Nephron progenitor cell (in vitro differentiated cells): ENCODE measurements around the gene SLC44A1.

Experiments used
- DNase-seq: peaks from one replicate; pipeline ENCODE4 v3.0.0; 2021
- H3K27ac Mint-ChIP-seq: 2 replicates; pipeline ENCODE4 v1.8.0; 2021; ENCODE audit warnings: mild to moderate bottlenecking, moderate library complexity, mixed read lengths
- H3K27me3 Mint-ChIP-seq: 2 replicates; pipeline ENCODE4 v1.8.0; 2021; ENCODE audit warnings: mild to moderate bottlenecking, low read depth, mixed read lengths; ENCODE audit not compliant: poor library complexity
- H3K36me3 Mint-ChIP-seq: 2 replicates; pipeline ENCODE4 v1.8.0; 2021; ENCODE audit warnings: low read depth, mixed read lengths
- H3K4me1 Mint-ChIP-seq: 2 replicates; pipeline ENCODE4 v1.8.0; 2021; ENCODE audit warnings: mixed read lengths
- H3K4me3 Mint-ChIP-seq: 2 replicates; pipeline ENCODE4 v1.8.0; 2021; ENCODE audit warnings: mild to moderate bottlenecking, moderate library complexity, mixed read lengths
- H3K9me3 Mint-ChIP-seq: 2 replicates; pipeline ENCODE4 v1.8.0; 2021; ENCODE audit warnings: mild to moderate bottlenecking, moderate library complexity, mixed read lengths
- TF ChIP-seq, protein P1 (sequence below): fragments of 200-600 bp; sonication (generic); IDR thresholded peaks from 2 replicates; pipeline ENCODE4 v1.5.0; 2021; ENCODE audit warnings: antibody characterized with exemption

Gene SLC44A1

DNA sequence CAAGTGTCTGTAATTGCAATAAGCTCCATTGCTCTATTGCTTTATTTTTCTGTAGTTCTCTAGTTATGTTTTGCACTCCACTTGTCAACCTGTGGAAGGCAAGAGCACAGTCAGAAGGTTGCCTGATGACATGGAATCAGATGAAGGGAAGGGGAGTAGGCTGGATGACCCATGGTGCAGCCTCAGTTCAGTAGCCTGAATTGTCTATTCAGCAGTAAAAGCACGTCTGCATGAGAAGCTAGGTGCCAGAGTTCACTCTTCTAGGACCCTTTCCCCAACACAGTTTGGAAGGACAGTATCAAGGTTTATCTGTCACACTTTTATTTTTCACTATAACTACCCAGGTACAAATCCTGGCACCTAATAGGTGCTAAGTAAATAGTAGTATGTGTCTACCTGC lies 39.3 kb downstream of the SLC44A1 start:
- H3K4me3 Mint-ChIP-seq = no peak overlapping the region
- DNase-seq = no peak
- peaks cover 16% of the 10 kb centered on the region for H3K36me3 Mint-ChIP-seq
- H3K4me1 Mint-ChIP-seq = peaks cover 19% of the 10 kb centered on the region
- no peaks in the 10 kb centered on the region for H3K9me3 Mint-ChIP-seq
- H3K27ac Mint-ChIP-seq = no peak overlapping the region
- H3K27me3 Mint-ChIP-seq = no peaks in the 10 kb centered on the region
- TF ChIP-seq, protein P1, sequence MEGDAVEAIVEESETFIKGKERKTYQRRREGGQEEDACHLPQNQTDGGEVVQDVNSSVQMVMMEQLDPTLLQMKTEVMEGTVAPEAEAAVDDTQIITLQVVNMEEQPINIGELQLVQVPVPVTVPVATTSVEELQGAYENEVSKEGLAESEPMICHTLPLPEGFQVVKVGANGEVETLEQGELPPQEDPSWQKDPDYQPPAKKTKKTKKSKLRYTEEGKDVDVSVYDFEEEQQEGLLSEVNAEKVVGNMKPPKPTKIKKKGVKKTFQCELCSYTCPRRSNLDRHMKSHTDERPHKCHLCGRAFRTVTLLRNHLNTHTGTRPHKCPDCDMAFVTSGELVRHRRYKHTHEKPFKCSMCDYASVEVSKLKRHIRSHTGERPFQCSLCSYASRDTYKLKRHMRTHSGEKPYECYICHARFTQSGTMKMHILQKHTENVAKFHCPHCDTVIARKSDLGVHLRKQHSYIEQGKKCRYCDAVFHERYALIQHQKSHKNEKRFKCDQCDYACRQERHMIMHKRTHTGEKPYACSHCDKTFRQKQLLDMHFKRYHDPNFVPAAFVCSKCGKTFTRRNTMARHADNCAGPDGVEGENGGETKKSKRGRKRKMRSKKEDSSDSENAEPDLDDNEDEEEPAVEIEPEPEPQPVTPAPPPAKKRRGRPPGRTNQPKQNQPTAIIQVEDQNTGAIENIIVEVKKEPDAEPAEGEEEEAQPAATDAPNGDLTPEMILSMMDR = no peak

DNA sequence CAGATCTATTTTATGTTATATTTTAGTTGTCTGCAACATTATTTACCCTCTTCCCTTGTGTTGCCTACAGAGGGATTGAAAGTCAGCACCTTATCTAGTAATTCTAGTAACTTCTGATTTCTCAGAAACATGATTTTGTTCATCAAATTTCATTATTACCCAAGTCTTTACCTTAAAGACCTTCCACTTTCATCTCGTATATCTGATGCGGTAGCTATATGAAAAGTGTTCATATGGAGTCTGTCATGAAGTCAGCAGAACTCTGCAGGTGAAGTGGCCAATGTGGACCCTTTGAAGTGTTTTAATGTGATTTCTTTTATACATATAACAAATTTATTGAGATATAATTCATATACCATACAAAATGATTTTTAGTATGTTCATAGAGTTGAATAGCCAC lies 40.0 kb downstream of the SLC44A1 start:
- H3K4me3 Mint-ChIP-seq = no peak overlapping the region
- H3K4me1 Mint-ChIP-seq = peaks cover 19% of the 10 kb centered on the region
- H3K36me3 Mint-ChIP-seq = peaks cover 14% of the 10 kb centered on the region
- no peak overlapping the region for H3K27ac Mint-ChIP-seq
- no peaks in the 10 kb centered on the region for H3K9me3 Mint-ChIP-seq
- H3K27me3 Mint-ChIP-seq = no peaks in the 10 kb centered on the region
- no peak for DNase-seq
- TF ChIP-seq, protein P1 = no peak

DNA sequence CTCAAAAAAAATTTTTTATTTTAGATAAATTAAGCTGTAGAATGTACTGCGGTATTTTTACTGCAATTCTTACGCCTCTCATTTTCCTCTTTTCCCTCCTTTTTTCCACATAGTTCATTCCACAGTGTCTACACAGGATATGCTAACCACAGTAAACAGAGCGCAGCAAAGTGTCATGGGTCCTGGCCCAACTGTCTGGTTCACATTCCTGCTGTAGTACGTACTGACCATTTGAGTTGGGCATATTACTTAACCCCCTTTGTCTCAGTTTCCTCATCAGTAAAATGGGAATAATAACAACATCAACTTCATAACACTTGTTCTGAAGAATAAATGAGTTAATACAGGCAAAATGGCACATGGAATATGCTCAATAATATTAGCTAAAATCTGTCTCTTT lies 41.6 kb downstream of the SLC44A1 start:
- Mint-ChIP-seq H3K9me3 (no peaks in the 10 kb centered on the region), H3K36me3 (peaks cover 7% of the 10 kb centered on the region), H3K27ac (no peak overlapping the region), H3K27me3 (no peaks in the 10 kb centered on the region), H3K4me1 (peaks cover 26% of the 10 kb centered on the region), H3K4me3 (no peak overlapping the region)
- DNase-seq = no peak
- TF ChIP-seq, protein P1 = no peak

GRCh38 chr9:105289305-105289704 lies 44.9 kb downstream of the SLC44A1 start:
- Mint-ChIP-seq H3K27ac (no peak overlapping the region), H3K4me3 (no peak overlapping the region), H3K36me3 (peaks cover 4% of the 10 kb centered on the region), H3K4me1 (peaks cover 15% of the 10 kb centered on the region), H3K9me3 (peaks cover 2% of the 10 kb centered on the region), H3K27me3 (peaks cover 3% of the 10 kb centered on the region)
- no peak for DNase-seq
- TF ChIP-seq, protein P1 = no peak

GRCh38 chr9:105290418-105290817 lies 46.0 kb downstream of the SLC44A1 start:
- Mint-ChIP-seq H3K9me3 (peaks cover 12% of the 10 kb centered on the region), H3K4me1 (peaks cover 26% of the 10 kb centered on the region), H3K36me3 (peaks cover 12% of the 10 kb centered on the region), H3K4me3 (no peak overlapping the region), H3K27me3 (peaks cover 3% of the 10 kb centered on the region), H3K27ac (no peak overlapping the region)
- no peak for DNase-seq
- TF ChIP-seq, protein P1 = no peak

- no peak for DNase-seq
- TF ChIP-seq, protein P1 = no peak
- peaks cover 31% of the 10 kb centered on the region for H3K4me1 Mint-ChIP-seq
- peaks cover 12% of the 10 kb centered on the region for H3K36me3 Mint-ChIP-seq
- no peak overlapping the region for H3K4me3 Mint-ChIP-seq
- H3K27me3 Mint-ChIP-seq = peaks cover 3% of the 10 kb centered on the region
- no peak overlapping the region for H3K27ac Mint-ChIP-seq
- peaks cover 12% of the 10 kb centered on the region for H3K9me3 Mint-ChIP-seq
Measured at GRCh38 chr9:105290954-105291353, 46.5 kb downstream of the SLC44A1 start.
